B cell (primary cell): ENCODE results near the gene SHANK1.

Experiments used
- CTCF ChIP-seq: fragments of 200-600 bp; IDR thresholded peaks from one replicate; pipeline ENCODE4 v1.8.0; 2022; ENCODE audit warnings: antibody characterized with exemption, mild to moderate bottlenecking
- EZH2 ChIP-seq: IDR thresholded peaks from 2 replicates; pipeline ENCODE4 v1.6.1; 2012; ENCODE audit warnings: borderline replicate concordance, low read depth, mild to moderate bottlenecking, moderate library complexity, low read length; ENCODE audit not compliant: insufficient read depth, poor library complexity, severe bottlenecking

- TF ChIP-seq CTCF (no peak), EZH2 (no peak)
Measured at GRCh38 chr19:50719566-50719965, at the start of gene SHANK1.
